Stimulated activated CD8-positive, alpha-beta memory T cell treated with anti-CD3 and anti-CD28 coated beads, Interleukin-7, amount 100 ng/mL, for 4 hours (primary cell): ENCODE data around the gene ZFAND2B.
"Not testable (repeated sequence)": the region's sequence is repeated elsewhere in the genome, so short reads cannot be mapped to it uniquely, and the experiment has no call there.

Experiments
- DNase-seq, 2 donors: peaks; one replicate each; pipeline ENCODE4 v3.0.0-alpha.2; 2020; ENCODE audit warnings: low read depth in 2 of 2

Gene ZFAND2B

DNA sequence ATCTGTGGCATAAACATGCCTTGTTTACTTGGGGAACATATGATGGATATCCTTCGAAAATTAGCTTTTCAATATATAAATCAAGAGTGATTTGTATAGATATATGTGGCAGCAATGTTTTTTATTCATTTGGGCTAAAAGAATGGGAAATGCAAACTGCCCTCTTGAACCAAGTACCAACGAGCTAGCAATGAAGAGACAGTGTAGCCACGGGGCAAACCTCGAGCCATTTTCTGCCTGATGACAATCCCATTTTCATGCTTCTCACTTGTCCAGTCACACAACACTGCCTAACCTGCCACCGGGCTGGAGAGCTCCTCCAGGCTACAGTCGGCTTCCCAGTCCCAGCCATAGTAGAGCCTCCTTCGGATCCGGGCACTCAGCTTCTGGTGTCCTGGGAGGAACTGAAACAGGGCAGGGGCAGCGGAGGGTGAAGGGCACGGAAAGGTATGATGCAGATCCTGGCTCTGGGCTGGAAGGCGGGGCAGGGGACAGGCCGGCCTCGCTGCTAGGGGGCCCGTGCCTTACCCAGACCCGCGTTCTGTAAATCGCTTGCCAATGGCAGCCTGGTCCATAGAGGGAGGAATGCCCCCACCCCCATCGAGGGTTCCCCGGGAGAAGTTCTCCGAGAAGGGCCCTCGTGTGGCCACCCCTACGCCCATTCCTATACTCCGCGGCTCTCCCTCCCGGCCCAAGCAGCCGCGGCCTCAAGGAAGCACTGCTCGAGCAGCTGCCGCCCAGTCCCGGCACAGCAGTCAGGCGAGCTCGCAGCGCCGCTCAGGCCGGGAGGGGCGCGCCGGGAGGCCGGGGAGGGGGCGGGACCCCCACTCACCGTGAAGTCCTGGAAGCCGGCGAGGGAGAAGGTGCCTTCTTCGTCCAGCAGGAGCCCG is 30.4 kb upstream of the ZFAND2B start:
- no peak for DNase-seq

- DNase-seq, result peak; percentile 66 to 86
These were observed 29.6 kb upstream of the ZFAND2B start, which contains the start of gene CNPPD1 for GRCh38 chr2:219176818-219177551. TSS of gene CNPPD1 (minus strand) at chr2:219176925. CDS start at chr2:219176828, 97 bp downstream.

DNA sequence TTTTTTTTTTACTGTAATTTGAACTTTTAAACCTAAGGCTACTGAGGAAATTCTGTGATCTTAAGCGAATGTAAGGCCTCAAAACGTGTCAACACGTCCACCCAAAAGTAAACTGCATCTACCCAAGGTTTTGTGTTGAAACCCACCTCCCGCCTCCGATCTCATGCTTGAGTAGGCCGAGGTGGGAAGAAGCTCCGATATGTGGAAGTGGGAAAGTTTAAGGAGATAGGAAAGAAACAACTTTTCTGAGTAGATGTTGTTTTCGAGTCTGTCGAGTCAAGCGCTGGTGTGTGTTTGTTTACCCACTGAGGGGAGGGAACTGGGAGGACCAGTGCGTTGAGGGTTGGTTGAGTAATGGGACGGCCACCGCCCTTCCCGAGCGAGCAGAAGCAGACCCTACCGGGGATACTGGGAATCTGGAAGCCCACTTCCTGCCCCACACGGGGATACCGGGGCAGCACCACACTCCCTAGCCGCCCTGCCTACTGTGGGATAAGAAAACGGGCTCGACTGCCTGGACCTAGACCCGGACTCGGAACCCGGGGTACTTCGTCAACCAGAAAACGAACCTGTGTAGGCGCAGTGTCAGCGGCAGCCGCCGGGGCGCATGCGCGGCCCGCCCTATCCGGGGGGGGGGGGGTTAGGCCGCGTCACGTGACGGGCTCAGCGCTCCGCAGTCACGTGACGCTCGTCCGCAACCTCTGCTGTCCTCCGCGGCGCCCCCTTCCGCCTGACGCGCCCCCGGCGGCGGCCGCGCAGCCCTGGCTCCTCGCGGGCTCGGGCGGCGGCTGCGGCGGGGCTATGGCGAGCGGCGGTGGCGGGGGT is 28.8 kb upstream of the ZFAND2B start, which contains the start of gene RETREG2:
Gene RETREG2 (plus strand): TSS at position 724 of the 825 bp plus-strand sequence. CDS start 78 bp downstream, at position 802.
- peak; percentile 56 to 77 for DNase-seq

GRCh38 chr2:219178377-219179175 is 28.0 kb upstream of the ZFAND2B start:
- peak in 1 of 2 donors; percentile 36 for DNase-seq

GRCh38 chr2:219179601-219180465 is 26.7 kb upstream of the ZFAND2B start:
- no peak for DNase-seq

GRCh38 chr2:219180961-219181360 is 25.6 kb upstream of the ZFAND2B start:
- DNase-seq, result no peak

GRCh38 chr2:219181531-219181930 is 25.1 kb upstream of the ZFAND2B start:
- no peak for DNase-seq

DNA sequence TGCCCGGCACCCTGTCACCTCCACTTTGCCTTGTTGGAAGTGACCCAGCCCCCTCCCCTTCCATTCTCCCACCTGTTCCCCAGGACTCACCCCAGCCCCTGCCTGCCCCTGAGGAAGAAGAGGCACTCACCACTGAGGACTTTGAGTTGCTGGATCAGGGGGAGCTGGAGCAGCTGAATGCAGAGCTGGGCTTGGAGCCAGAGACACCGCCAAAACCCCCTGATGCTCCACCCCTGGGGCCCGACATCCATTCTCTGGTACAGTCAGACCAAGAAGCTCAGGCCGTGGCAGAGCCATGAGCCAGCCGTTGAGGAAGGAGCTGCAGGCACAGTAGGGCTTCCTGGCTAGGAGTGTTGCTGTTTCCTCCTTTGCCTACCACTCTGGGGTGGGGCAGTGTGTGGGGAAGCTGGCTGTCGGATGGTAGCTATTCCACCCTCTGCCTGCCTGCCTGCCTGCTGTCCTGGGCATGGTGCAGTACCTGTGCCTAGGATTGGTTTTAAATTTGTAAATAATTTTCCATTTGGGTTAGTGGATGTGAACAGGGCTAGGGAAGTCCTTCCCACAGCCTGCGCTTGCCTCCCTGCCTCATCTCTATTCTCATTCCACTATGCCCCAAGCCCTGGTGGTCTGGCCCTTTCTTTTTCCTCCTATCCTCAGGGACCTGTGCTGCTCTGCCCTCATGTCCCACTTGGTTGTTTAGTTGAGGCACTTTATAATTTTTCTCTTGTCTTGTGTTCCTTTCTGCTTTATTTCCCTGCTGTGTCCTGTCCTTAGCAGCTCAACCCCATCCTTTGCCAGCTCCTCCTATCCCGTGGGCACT is 24.0 kb upstream of the ZFAND2B start:
- no peak for DNase-seq

GRCh38 chr2:219183151-219183772 is 23.3 kb upstream of the ZFAND2B start:
- DNase-seq, result no peak

DNA sequence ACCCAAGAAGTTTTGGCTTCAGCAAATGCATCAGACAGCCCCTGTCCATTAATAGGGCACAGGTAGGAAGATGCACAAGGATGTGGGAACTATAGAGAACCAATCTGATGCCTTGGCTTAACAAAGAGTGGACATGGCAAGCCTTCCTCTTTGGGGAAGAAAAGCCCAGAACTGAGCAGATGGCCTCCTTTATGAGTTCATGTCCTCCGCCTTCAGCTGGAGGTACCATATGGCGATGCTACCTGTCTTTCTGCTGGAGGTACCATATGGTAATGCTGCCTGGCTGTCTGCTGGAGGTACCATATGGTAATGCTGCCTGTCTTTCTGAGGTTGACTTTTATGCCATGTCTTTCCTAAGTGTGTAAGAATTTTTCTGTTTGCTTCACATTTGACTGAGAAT is 22.5 kb upstream of the ZFAND2B start:
- no peak for DNase-seq

- no peak for DNase-seq
These were observed 19.7 kb upstream of the ZFAND2B start for GRCh38 chr2:219186754-219187456.

- no peak for DNase-seq
These were observed 9.2 kb upstream of the ZFAND2B start for GRCh38 chr2:219197388-219197787.

GRCh38 chr2:219198974-219199373 is 7.6 kb upstream of the ZFAND2B start:
- no peak for DNase-seq

DNA sequence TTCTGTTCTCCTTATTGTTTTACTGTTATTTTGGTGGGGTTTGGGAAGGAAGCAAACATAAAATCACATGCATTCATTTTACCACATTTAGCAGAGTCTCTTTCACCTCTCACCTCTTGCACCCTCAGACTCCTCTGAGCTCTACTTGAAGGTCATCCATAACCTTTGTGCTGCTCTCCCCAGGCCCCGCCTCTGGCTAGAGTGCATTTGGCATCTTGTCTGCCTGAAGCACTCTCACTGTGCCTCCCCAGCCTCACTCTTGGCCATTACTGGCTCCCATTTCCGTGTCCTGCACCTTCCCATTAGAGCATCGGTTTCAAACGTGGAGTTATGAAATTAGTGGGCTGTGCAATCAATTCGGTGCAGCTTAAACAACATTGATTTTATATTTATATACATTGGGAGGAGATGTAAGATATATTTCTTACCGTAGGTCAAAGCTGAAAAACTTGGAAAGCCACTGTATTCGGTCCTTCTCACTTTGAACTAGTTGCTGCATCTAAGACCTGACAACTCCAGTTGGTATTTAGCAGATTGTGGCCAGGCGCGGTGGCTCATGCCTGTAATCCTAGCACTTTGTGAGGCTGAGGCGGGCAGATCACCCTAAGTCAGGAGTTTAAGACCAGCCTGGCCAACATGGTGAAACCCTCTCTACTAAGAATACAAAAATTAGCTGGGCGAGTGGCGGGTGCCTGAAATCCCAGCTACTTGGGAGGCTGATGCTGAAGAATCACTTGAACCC is 6.9 kb upstream of the ZFAND2B start:
- DNase-seq, result no peak

- not testable (repeated sequence) for DNase-seq
These were observed 5.9 kb upstream of the ZFAND2B start for GRCh38 chr2:219200502-219201326.

- DNase-seq, result not testable (repeated sequence)
These were observed 5.3 kb upstream of the ZFAND2B start for GRCh38 chr2:219201331-219201730.
